ENCODE measurements around the gene STAT3.

- TF ChIP-seq EP300 (IDR thresholded peaks at IDR 0.05; ENCODE audit: borderline replicate concordance) (no peak), REST (IDR thresholded peaks at IDR 0.05; ENCODE audit: low read depth) (no peak), TAF1 (IDR thresholded peaks at IDR 0.05; ENCODE audit: low read depth) (no peak), FOXM1 (IDR thresholded peaks at IDR 0.05; ENCODE audit: borderline replicate concordance, low read depth) (no peak), CREB1 (IDR thresholded peaks at IDR 0.05; ENCODE audit: low read depth) (no peak)
- TF ChIP-seq, protein P1, sequence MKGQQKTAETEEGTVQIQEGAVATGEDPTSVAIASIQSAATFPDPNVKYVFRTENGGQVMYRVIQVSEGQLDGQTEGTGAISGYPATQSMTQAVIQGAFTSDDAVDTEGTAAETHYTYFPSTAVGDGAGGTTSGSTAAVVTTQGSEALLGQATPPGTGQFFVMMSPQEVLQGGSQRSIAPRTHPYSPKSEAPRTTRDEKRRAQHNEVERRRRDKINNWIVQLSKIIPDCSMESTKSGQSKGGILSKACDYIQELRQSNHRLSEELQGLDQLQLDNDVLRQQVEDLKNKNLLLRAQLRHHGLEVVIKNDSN (IDR thresholded peaks at IDR 0.05) = no peak
Observed at GRCh38 chr17:42304187-42305030, 83.8 kb downstream of the STAT3 start.

Data from Ishikawa (cell line).